Calu3 (cell line): ENCODE results near the gene BUB1. TPM values are rescaled to one million over a fixed set of nuclear protein-coding genes. Genes with fewer than 3 reads are reported as not detected.
"Not testable (repeated sequence)": the region's sequence is repeated elsewhere in the genome, so short reads cannot be mapped to it uniquely, and the experiment has no call there.

Experiments
- BruUV-seq: library from RNA; stranded (reverse); fragments of 400-500 nt; replicated peaks from 2 replicates; lab custom pipeline; 2021; lab: Mats Ljungman, UMichigan
- CTCF ChIA-PET: fragments of 300-600 bp; sonication (Branson Sonifier 250); formaldehyde crosslinking; loops from one replicate; lab custom pipeline; 2022; ENCODE audit warnings: antibody characterized with exemption; lab: Charles Lee
- DNase-seq: peaks from one replicate; pipeline ENCODE4 v3.0.0; 2022
- H3K27ac Mint-ChIP-seq: one replicate; pipeline ENCODE4 v1.8.0; 2022; ENCODE audit warnings: mixed read lengths; ENCODE audit not compliant: unreplicated experiment
- H3K27me3 Mint-ChIP-seq: one replicate; pipeline ENCODE4 v1.8.0; 2022; ENCODE audit warnings: mixed read lengths; ENCODE audit not compliant: unreplicated experiment
- H3K36me3 Mint-ChIP-seq: one replicate; pipeline ENCODE4 v1.8.0; 2022; ENCODE audit warnings: mild to moderate bottlenecking, moderate library complexity, mixed read lengths; ENCODE audit not compliant: insufficient read depth, unreplicated experiment
- H3K4me1 Mint-ChIP-seq: one replicate; pipeline ENCODE4 v1.8.0; 2022; ENCODE audit warnings: mild to moderate bottlenecking, low read depth, mixed read lengths; ENCODE audit not compliant: unreplicated experiment
- H3K4me3 Mint-ChIP-seq: one replicate; pipeline ENCODE4 v1.8.0; 2022; ENCODE audit warnings: mild to moderate bottlenecking, low read depth, moderate library complexity, mixed read lengths; ENCODE audit not compliant: unreplicated experiment
- H3K9me3 Mint-ChIP-seq: one replicate; pipeline ENCODE4 v1.8.0; 2022; ENCODE audit warnings: low read depth, mixed read lengths; ENCODE audit not compliant: unreplicated experiment
- CTCF ChIP-seq: fragments of 200-600 bp; IDR thresholded peaks from one replicate; pipeline ENCODE4 v1.8.0; 2022; ENCODE audit warnings: antibody characterized with exemption; ENCODE audit not compliant: unreplicated experiment
- intact Hi-C: fragments of 100-400 bp; cut with micrococcal nuclease; formaldehyde crosslinking; loops from one replicate; pipeline ENCODE4 v1.10.0; 2022; ENCODE audit not compliant: unreplicated experiment
- total RNA-seq: library from RNA; stranded (reverse); gene quantifications from 2 replicates; pipeline ENCODE4 v1.2.3, GENCODE V29; 2022

Gene BUB1
- total RNA-seq, 1 experiment from 2014 or later: 66.1 TPM

- H3K4me1 Mint-ChIP-seq: no peaks in the 10 kb centered on the region
- H3K27me3 Mint-ChIP-seq: no peaks in the 10 kb centered on the region
- DNase-seq: no peak
- no peak overlapping the region for H3K27ac Mint-ChIP-seq
- CTCF ChIA-PET: no interaction called here
- H3K36me3 Mint-ChIP-seq: peaks cover 11% of the 10 kb centered on the region
- no peaks in the 10 kb centered on the region for H3K9me3 Mint-ChIP-seq
- no TSS peak for BruUV-seq
- no peak overlapping the region for H3K4me3 Mint-ChIP-seq
- intact Hi-C loops: no loop called here
- no peak for TF ChIP-seq CTCF
Observed at GRCh38 chr2:110639972-110640371, 37.9 kb downstream of the BUB1 start.

DNA sequence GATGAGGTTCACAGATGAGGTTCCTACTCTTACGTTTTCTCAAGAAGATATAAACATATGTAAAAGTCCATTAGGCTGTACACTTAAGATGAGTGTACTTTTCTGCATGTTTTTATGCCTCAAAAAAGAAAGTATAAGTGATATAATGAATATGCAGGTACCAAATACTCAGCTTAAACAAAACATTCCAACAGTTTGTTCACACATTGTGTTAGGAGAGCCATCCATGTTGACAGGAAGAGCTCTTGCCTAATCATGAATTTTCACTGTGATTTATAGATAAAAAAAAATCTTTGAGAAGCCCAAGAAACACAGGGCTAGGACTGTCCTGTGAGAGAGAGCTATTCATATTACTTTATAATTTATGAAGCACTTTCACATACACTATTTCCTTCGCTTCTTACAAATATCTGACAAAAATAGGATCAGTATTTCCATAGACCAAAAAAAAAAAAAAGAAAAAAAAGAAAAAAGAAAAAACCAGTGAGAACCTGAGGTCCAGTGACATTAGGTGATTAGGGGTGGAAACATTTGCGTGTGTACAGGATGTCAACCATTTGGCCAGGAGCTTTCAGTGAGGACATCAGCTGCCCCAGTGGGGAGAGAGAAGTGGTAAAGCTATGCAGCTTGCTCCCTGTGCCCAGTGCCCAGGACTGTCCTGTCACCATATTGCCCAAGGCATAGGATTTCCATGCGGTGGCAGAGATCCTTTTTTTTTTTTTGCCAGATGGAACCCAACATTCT lies 38.7 kb downstream of the BUB1 start:
- H3K27me3 Mint-ChIP-seq: no peaks in the 10 kb centered on the region
- TF ChIP-seq CTCF: no peak
- intact Hi-C loops: no loop called here
- peaks cover 17% of the 10 kb centered on the region for H3K36me3 Mint-ChIP-seq
- H3K9me3 Mint-ChIP-seq: no peaks in the 10 kb centered on the region
- CTCF ChIA-PET: interaction anchor here (0.7 kb wide), 1 partner anchor 1786 kb away, joined by 3 read pairs; no protein-coding TSS in a partner anchor
- no peak overlapping the region for H3K27ac Mint-ChIP-seq
- no TSS peak for BruUV-seq
- no peaks in the 10 kb centered on the region for H3K4me1 Mint-ChIP-seq
- no peak for DNase-seq
- no peak overlapping the region for H3K4me3 Mint-ChIP-seq

- Mint-ChIP-seq H3K36me3 (peaks cover 22% of the 10 kb centered on the region), H3K27ac (no peak overlapping the region), H3K4me1 (no peaks in the 10 kb centered on the region), H3K27me3 (no peaks in the 10 kb centered on the region), H3K9me3 (no peaks in the 10 kb centered on the region), H3K4me3 (no peak overlapping the region)
- CTCF ChIA-PET: no interaction called here
- no TSS peak for BruUV-seq
- intact Hi-C loops: no loop called here
- TF ChIP-seq CTCF: no peak
- DNase-seq: no peak
Observed at GRCh38 chr2:110638004-110638403, 39.9 kb downstream of the BUB1 start.

GRCh38 chr2:110637093-110637492 lies 40.8 kb downstream of the BUB1 start:
- no TSS peak for BruUV-seq
- H3K9me3 Mint-ChIP-seq: no peaks in the 10 kb centered on the region
- CTCF ChIA-PET: no interaction called here
- no peak overlapping the region for H3K27ac Mint-ChIP-seq
- intact Hi-C loops: no loop called here
- H3K27me3 Mint-ChIP-seq: no peaks in the 10 kb centered on the region
- TF ChIP-seq CTCF: no peak
- no peak for DNase-seq
- peaks cover 22% of the 10 kb centered on the region for H3K36me3 Mint-ChIP-seq
- H3K4me3 Mint-ChIP-seq: no peak overlapping the region
- no peaks in the 10 kb centered on the region for H3K4me1 Mint-ChIP-seq

DNA sequence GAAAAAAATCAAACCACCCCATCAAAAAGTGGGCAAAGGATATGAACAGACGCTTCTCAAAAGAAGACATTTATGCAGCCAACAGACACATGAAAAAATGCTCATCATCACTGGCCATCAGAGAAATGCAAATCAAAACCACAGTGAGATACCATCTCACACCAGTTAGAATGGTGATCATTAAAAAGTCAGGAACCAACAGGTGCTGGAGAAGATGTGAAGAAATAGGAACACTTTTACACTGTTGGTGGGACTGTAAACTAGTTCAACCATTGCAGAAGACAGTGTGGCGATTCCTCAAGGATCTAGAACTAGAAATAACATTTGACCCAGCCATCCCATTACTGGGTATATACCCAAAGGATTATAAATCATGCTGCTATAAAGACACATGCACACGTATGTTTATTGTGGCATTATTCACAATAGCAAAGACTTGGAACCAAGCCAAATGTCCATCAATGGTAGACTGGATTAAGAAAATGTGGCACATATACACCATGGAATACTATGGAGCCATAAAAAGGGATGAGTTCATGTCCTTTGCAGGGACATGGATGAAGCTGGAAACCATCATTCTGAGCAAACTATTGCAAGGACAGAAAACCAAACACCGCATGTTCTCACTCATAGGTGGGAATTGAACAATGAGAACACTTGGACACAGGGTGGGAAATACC lies 41.8 kb downstream of the BUB1 start:
- DNase-seq, BruUV-seq, intact Hi-C loops, H3K27ac Mint-ChIP-seq, CTCF ChIA-PET, H3K27me3 Mint-ChIP-seq, H3K9me3 Mint-ChIP-seq, H3K4me1 Mint-ChIP-seq, H3K4me3 Mint-ChIP-seq: not testable (repeated sequence)
- peaks cover 22% of the 10 kb centered on the region for H3K36me3 Mint-ChIP-seq

- DNase-seq, H3K4me3 Mint-ChIP-seq, CTCF ChIA-PET, H3K27me3 Mint-ChIP-seq, H3K27ac Mint-ChIP-seq, intact Hi-C loops, H3K9me3 Mint-ChIP-seq, H3K4me1 Mint-ChIP-seq, H3K36me3 Mint-ChIP-seq, BruUV-seq: not testable (repeated sequence)
Observed at GRCh38 chr2:110627348-110627747, 50.5 kb downstream of the BUB1 start.
